HG03460 (cell line): ENCODE data around the gene F13A1.

ENCODE experiments used
- ATAC-seq: cut with Tn5 transposase; IDR thresholded peaks from one replicate; pipeline ENCODE4 v1.9.1; 2021; ENCODE audit not compliant: unreplicated experiment

Gene F13A1

DNA sequence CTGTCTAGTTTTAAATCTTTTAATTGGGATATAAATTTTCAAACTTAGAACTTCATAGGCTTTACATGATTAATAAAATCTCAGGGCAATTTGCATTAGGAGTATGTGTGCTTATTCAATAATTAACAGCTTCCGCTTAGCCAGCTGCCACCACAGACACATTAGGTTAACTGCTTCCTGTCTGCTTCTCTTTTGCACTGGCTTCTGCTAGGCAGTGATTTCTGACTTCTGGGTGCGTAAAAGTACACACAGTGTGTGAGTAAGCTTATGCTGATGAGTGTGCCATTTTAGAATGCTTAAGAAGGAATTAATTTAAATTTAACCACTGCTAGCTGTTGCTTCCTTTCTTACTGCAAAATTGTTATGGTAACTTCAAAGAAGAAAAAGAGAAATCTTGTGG is 73.9 kb downstream of the F13A1 start:
- ATAC-seq, result peak; percentile 78

DNA sequence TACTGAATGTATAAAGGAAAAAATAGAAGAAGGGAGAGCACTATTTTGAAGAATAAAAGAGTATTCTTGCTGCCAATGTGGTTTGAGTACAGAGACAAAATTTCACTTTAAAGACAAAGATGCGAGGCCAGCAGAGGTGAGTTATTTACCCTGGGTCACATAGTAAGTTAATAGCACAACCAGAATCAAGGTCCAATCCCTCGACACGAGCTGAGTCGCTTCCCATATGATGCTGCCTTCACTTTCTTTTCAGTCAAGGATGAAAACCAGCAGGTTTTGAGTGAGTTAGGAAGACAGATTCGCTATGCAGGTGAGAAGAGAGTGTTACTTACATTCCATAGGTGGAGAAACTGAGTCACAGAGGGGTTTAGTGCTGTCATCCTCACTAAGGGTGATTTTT is 75.8 kb downstream of the F13A1 start:
- ATAC-seq, result no peak

DNA sequence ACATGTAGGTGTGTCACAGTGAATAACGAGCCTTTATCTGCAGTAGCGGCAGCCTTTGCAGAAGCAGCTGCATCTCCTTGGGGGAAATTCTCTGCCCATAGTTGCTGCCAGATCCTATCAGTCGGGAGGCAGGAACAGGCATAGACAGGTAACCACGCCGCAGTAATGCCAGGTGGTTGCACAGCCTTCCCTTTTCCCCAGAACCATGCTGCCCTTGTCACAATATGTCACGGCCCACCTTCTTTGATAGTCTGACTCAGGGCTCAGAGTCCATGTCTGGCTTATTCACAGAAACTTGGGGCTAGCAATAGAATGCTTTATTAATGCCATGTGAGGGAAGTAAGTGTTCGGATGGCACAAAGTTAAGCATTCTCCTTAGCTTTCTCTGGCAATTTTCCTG is 76.6 kb downstream of the F13A1 start:
- no peak for ATAC-seq

DNA sequence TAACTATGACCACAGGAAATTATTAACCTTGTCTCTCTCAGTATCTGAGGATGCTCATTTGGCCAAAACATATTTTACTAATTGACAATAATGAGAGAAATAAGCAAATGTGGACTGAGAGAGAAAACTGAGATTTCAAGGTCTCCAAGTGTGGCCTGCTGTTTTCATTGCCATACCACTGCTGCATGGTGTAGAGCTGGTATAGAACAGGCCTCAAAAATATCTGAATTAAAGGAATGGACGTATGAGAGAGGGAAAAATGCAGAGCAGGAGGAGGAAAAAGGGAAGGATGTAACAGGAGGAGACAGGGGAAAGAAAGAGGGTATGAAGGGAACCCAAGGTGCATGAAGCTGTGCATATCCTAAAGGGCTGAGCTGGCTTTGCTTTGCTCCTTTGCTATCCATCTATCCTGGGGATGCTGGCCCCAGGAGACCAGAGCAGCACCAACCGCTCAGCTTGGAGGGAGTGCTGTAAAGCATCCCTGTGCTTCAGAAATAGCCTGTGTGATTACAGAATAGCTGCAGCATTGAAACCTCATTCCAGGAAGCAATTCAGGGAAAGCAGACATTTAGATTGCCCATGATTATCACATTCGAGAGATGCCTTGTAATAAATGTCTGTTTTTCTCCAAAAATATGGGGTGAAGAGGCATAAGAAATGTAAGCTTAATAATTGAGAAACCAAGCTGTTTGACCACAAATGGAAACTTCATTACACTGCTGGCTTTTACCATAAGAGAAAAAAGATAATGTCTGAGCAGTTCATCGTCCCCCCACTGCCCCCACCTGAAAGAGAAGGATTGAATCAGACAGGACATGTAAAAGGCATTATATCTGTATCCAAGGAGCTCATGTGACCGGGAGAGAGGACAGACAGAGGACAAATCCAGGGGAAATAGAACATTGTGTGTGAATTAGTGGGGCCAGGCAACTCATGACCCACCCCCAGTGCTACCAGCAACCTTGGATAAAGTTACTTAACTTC is 80.6 kb downstream of the F13A1 start:
- ATAC-seq, result no peak

DNA sequence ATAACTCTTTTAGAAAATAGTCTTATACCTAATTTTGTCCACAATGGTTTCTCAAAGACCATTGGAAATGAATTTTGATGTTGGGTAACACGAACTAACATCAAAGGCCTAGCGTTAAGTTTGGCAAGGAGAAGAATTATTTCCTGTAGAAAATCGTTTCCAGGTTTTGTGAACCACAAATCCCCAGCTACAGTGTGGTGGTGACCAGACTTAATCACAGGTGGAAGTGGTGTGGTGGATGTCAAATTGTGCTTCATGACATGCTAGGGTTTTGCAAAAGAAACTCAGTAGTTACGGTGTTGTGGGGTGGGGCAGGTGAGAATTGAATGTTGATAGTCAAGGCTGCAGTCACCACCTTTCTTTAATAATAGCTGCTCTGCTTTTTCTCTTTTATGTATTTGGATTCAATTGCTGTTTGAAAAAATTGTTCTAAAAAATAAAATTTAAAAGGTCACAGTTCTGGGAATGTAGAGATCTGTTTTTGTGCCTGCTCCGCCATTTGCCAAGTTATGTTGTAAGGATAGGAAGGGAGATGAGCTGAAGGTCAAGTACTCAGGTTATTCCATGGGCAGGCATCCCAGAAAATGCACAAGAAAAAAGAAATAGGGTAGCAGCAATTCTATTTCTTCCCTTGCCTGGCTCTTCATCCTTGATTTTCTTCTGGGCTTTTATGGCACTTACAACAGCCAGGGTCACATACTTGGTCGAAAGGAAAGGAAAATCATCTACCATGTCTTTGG is 83.6 kb downstream of the F13A1 start:
- no peak for ATAC-seq

DNA sequence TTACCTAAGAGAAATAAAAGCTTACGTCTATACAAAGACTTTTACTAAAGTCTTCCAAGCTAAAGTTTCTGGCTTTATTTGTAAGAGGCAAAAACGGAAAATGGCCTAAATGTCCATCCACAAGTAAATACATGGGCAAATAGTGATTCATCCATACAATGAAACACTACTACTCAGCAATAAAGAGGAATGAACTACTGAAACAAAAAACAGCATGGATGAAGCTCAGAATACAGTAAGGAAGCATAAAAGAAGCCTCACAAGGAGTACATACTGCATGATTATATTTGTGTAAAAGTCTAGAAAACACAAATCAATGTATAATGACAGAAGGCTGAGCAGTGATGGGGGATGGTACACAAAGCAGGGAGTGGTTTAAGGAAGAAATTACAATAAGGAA is 84.7 kb downstream of the F13A1 start:
- no peak for ATAC-seq

DNA sequence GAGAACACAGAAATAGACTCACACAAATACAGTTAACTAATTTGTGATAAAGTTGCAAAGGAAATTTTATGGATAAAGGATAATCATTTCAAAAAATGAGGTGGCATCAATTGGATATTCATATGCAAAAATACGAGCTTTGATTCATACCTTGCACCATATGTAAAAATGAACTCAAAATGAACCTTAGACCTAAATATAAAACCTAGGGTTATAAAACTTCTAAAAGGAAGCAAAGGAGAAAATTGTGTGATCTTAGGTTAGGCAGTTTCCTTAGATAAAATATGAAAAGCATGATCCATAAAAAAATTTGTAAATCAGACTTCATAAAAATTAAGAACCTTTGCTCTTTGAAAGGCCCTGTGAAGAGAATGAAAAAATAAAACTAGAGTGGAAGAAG is 85.5 kb downstream of the F13A1 start:
- no peak for ATAC-seq

DNA sequence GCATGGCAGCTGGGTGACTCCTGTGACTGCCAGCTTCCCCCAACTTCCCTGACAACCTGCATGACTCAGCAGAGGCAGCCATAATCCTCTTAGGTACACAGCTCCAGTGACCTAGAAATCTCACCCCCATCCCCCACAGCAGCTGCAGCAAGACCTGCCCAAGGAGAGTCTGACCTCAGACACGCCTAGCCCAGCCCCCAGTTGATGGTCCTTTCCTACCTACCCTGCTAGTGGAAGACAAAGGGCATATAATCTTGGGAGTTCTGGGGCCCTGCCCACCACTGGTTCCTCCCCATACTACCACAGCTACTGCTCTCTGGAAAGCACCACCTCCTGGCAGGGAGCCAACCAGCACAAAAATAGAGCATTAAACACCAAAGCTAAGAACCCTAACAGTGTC is 90.2 kb downstream of the F13A1 start:
- no peak for ATAC-seq

DNA sequence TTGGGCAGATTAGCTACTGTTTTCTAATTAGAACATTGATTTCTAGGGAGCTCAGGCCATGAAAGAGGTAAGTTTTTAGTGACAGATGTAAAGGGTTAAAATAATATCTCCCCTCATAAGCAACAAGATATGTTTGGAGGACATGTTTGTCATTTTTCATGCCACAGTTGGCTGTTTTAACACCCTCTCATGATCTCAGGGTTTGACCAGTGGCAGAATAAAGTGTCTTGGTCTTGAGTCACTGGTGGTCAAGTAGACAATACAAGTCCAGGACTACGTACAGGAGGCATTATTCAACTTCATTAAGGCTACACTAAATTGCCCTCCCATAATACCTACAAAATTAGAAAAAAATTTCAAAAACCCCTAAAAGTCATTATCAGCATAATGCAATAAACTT is 92.6 kb downstream of the F13A1 start:
- no peak for ATAC-seq

DNA sequence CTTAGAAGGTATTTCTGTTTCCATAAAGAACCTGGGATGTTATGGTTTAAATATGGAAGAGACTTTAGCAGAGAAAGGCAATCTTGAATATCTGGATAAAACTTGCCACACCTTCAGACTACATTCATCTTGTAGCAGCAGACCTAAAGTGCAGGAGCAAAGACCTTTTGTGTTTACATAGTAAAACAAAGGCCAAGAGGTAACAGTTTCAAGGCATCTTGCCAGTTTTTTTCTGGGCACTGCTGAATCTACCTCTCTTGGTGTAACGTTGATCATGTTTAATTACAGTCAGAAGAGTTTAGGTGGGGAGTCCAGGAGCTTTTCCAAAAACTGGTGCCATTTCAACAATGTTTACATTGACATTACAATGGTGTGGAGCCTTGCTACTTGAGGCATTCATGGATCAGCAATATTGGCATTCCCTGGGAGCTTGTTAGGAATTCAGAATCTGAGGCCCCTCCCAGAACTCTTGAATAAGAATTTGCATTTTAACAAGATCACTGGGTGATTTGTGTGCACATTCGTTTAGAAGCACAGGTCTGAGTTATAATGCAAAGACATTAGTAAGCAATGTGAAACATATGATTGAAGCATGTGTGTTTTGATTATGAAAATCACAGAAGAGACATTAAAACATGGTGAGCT is 94.5 kb downstream of the F13A1 start:
- ATAC-seq, result no peak

DNA sequence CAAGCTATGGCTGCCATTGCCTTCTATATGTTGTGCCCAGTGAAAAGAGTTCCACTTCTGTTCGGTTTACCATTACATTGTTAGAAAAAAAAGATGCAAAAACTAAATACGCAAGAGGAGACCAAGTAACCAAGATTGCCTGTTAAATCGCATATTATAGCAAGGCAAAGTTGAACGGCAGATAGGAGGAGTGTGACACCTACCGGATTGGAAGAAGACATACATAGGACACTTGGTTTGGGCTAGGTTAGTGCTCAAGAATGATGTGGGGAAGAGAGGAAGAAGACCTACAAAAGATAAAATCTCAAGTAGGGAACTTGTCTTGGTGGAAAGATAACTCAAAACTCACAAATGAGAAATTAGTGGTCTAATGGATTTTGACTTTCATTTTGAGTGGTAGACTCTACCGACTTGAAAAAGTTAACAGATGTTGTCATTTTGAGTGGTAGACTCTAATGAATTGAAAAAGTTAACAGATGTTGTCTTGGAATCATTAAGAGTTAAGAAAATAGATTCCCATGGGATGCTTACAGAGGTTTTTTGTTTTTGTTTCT is 95.5 kb downstream of the F13A1 start:
- no peak for ATAC-seq

DNA sequence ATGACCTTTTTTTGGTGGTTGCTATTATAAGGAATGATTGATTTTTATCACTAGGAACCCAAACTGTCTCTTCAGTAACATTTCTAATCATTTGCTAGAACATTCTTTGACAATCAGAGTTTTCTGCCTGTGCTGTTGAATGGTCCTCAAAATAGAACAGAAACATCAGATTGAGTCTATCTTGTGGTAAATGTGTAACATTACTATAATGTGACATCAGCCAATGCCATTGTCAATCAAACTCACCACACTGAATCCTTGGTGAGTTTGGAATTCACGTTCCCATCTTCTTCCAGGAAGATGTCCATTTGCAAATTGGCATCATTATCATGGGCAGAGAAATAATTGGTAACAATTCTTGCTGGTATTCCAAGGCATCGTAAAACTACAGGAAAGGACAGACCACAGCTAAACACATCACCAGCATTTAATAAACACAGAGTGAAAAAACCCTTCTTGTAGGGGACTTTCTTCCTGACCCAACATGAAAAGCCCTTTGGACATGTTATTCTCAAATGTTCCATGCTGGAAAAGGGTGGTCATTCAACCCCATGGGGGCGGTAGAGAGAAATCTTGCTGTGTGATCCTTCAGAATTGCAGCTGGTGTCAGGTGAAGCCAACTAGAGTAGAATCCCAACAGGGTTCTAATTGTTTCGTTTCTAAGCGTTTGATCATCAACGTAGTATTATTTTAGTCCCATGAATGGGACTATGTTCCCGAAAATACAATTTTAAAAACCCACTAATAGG is 98.5 kb downstream of the F13A1 start:
- ATAC-seq, result no peak

DNA sequence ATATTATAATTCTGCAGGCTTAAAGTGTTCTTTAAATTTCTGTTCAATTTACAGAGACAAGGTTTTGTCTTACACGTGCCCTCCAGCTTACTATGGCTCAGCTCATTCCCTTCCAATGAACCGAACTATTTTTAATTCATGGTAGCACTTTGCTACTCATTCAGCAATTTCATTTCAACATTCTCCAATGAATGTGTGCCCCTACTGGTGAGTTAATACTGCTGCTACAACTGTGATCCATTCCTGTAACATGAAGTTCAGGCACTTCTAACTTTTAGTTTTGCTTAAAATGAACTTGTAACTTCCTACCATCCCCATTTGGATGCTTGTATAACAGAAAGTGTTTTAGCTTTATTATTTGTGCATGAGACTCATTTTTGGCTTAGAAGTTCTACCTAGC is 99.7 kb downstream of the F13A1 start:
- no peak for ATAC-seq

DNA sequence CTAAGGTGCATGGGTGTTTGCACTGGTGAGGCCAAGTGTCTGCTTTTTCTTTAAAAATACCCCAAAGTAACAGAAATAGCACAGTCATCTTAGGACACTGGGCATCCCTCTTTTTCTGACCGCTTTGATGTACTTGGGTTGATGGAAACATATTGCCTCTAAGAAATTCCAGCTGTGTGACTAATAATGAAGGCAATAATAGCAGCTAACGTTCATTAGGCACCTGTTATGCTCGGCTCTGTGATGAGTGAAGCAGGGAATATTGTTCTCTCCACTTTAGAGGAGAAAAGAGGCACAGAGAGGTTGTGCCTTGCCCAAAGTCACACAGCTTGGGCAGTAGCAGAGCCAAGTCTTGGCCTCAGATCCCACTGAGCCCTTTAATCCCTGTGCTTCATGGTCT is 100.7 kb downstream of the F13A1 start:
- no peak for ATAC-seq

DNA sequence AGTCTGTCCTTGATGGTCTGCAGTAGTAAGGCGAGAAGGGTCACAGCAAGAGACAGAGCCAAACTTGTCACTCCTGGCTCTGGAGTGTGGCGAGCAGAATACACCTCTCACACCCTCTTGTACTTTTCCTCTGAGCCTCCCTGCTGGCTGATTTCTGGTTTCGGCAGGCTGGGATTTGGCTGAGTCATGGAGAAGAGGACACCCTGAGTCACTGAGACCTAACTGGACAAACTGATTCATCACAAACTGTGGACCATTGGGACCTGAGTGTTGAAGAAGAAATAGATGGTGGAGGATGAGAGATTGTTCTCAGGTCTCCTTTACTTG is 101.7 kb downstream of the F13A1 start:
- ATAC-seq, result no peak

DNA sequence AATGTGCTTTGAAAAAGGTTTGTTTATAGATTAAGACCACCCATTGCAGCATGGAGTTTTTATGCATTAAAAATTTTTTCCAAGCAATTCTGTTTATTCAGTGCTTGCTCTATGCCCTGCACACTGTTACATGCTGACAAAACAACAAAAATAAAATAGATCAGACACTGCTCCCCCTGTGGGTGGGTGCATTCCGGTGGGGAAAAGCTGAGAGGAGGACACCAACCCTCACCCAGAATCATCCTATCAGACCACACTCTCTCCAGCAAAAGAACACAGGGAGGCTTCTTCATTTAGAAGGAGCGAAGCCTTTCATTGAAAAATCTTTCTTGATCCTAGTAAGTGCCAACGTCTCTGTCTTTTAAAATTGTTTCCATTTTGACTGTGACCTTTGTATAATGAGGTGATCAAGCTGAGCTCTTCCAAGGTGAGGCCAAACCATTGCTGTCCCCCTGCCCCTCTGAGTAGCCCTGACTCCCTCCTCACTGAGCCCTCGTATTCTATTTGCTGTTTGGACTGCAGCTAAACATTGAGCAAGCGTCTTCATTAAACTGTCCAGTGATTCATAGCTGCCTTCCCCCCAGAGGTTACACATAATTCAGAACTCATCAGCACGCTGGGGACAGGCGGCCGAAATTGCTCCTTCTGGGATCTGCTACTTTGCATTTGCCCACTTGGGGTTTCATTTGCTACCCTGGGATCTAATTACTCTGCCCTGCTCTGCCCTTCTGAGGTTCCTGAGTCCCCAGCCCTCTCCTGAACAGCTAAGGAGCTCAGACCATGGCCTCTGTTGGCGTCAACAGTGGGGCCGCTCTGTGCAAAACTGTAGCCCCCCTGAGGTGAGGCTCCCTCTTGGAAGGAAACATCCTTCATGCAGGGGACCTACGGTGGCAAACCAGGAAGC is 102.4 kb downstream of the F13A1 start:
- ATAC-seq, result no peak

DNA sequence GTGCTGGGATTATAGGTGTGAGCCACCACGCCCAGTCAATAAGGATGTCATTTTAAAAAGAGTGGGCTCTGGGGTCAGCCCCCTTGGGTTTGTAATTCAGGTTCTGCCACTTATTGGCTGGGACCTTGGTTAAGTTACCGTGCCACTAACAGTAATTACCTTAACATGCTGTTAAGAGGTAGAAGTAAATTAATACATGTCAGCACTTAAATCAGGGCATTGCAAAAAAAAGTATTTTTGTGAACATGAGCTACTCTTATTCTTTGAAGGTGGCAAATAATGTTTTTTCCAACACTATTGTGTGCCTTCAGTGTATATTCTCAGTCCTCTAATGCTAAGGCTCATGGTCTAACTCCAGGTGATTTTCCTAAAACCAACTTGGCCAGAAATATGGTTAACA is 109.5 kb downstream of the F13A1 start:
- ATAC-seq, result no peak

DNA sequence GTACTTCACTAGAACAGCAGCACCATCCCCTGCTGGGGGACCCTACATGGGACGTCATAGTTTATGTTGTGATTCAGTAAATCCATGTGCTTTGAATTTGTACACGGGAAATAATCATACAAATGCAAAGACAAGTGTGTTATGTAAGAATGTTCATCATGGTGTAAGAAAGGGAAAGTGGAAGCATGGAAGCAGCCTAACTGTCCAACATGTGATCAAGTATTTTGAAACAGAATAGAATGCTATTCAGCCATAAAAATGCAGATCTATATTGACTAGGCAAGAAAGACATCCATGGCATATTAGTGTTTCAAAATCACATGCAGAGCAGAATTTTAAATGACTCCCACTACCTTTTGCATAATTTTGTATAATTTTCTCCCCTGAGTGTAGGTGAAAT is 117.6 kb downstream of the F13A1 start:
- ATAC-seq, result no peak

DNA sequence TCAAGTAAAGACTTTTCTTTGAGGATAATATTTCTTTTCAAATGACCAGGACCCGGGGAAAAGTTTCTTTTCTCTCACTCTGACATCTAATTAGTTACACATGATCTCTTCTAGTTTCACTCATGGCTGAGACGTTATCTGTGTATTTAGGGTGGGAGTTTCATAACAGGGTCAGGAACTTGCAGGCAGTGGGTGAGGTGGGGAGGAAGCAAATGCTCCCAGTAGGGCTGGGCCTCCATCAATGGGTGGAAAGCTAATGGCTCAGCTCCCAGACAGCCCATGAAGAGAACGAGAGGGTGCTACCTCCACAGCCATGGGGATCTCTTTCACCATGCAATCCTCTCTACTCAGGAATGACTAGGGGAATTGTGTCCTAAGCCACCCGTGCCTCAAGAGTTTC is 119.3 kb downstream of the F13A1 start:
- peak; percentile 52 for ATAC-seq

DNA sequence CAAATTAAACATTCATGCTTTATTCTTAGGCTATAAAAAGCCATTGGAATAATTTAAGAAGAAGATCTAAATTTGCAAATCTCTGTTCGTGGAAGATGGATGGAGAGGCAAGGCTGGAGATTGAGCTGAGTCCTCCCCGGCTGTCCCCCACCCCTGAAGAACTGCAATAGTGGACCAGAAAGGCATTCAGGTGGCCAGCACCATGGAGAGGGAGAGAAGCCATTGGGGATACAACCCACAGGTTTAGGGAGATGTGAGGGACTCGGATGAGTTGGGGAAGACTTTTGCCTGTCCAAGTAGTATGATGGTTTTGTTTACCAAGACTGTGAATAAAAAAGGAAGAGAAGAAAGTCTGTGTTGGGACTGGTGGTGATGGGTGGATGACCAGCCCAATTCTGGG is 120.8 kb downstream of the F13A1 start:
- ATAC-seq, result no peak
